ENCODE results near the gene ANKRD50. TPM values are rescaled to one million over a fixed set of nuclear protein-coding genes. Genes with fewer than 3 reads are reported as not detected.

Gene ANKRD50
- polyA plus RNA-seq, 1 donor (not counting 4 experiments of a cell fraction or from before 2014, with no cell fraction given) = 21.6 TPM

DNA sequence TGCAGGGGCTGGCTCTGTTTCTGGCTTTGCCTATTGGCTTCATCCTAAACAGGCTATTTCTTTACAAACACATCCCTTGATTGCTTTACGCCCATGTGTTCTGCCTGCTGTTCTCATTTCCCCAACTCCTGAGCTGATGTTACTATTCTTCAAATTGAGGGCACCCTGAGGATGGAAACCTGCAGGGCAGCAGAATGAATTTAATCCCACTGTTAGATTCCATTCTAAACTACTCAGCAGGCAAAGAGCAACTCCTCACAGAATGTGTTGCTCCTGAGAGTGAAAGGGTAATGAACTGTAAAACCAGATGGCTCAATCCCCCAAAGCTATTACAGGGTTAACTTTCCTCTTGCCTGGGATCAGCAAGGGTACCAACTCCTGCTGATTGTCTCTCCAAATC is 75.7 kb downstream of the ANKRD50 start:
- H2AFZ ChIP-seq (ENCODE audit: control insufficient read depth, low read length) = no peak overlapping the region
- dilution Hi-C loops (cut with MboI; ENCODE audit: extremely low pct_ligation_motif_present, low sequenced_read_pairs) = no loop called here
- no peaks in the 10 kb centered on the region for H4K20me1 ChIP-seq (ENCODE audit: control insufficient read depth, extremely low read depth, insufficient read depth, low read length)
- TF ChIP-seq CTCF (optimal IDR thresholded peaks at IDR 0.05 in 1 of 3, IDR thresholded peaks at IDR 0.05 in 1 of 3, conservative IDR thresholded peaks at IDR 0.05 in 1 of 3; ENCODE audit: extremely low read depth in 1 of 3, insufficient read depth in 2 of 3, low read length in 3 of 3) (no peak), EZH2 (IDR thresholded peaks at IDR 0.05; ENCODE audit: low read length) (no peak)
- no peak for DNase-seq (ENCODE audit: low read depth, low spot score)
- H3K27ac ChIP-seq (ENCODE audit: control insufficient read depth, insufficient read depth, low read length) = no peak overlapping the region
- peaks cover 40% of the 10 kb centered on the region for H3K4me1 ChIP-seq (ENCODE audit: control insufficient read depth, extremely low read depth, insufficient read depth, low read length)
- H3K9me3 ChIP-seq (ENCODE audit: control insufficient read depth, low read depth, low read length) = no peaks in the 10 kb centered on the region
- H3K9me1 ChIP-seq (ENCODE audit: control insufficient read depth, extremely low read depth, insufficient read depth, low read length) = no peaks in the 10 kb centered on the region
- peaks cover 0 to 3% of the 10 kb centered on the region in 2 experiments for H3K36me3 ChIP-seq (ENCODE audit: control insufficient read depth in 2 of 2, extremely low read depth in 1 of 2, insufficient read depth in 2 of 2, low read length in 2 of 2)
- no peaks in the 10 kb centered on the region for H3K27me3 ChIP-seq (ENCODE audit: control insufficient read depth, extremely low read depth, insufficient read depth, low read length)
- H3K4me3 ChIP-seq (ENCODE audit: control insufficient read depth in 2 of 3, extremely low read depth in 1 of 3, insufficient read depth in 2 of 3, low read depth in 1 of 3, low read length in 3 of 3) = no peak overlapping the region
- no peak for FAIRE-seq
- H3K9ac ChIP-seq (ENCODE audit: control insufficient read depth, extremely low read depth, insufficient read depth, low read length) = no peak overlapping the region
- no peak overlapping the region for H3K4me2 ChIP-seq (ENCODE audit: control insufficient read depth, extremely low read depth, insufficient read depth, low read depth, low read length)
- no peaks in the 10 kb centered on the region for H3K79me2 ChIP-seq (ENCODE audit: control insufficient read depth, insufficient read depth, low read length)

DNA sequence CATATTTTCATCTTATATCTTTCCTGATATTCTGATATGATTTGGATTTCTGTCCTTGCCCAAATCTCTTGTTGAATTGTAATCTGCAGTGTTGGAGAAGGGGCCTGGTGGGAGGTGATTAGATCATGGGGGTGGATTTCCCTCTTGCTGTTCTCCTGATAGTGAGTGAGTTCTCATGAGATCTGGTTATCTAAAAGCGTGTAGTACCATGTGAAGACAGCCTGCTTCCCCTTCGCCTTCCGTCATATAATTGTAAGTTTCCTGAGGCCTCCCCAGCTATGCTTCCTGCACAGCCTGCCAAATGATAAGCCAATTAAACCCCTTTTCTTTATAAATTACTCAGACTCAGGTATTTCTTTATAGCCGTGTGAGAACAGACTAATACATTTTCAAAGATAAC is 77.2 kb downstream of the ANKRD50 start:
- no peaks in the 10 kb centered on the region for H4K20me1 ChIP-seq (ENCODE audit: control insufficient read depth, extremely low read depth, insufficient read depth, low read length)
- H3K4me1 ChIP-seq (ENCODE audit: control insufficient read depth, extremely low read depth, insufficient read depth, low read length) = peaks cover 37% of the 10 kb centered on the region
- FAIRE-seq (no peak), DNase-seq (ENCODE audit: low read depth, low spot score) (no peak)
- dilution Hi-C loops (cut with MboI; ENCODE audit: extremely low pct_ligation_motif_present, low sequenced_read_pairs) = no loop called here
- no peaks in the 10 kb centered on the region for H3K9me3 ChIP-seq (ENCODE audit: control insufficient read depth, low read depth, low read length)
- H3K9ac ChIP-seq (ENCODE audit: control insufficient read depth, extremely low read depth, insufficient read depth, low read length) = no peak overlapping the region
- no peaks in the 10 kb centered on the region for H3K27me3 ChIP-seq (ENCODE audit: control insufficient read depth, extremely low read depth, insufficient read depth, low read length)
- H3K4me2 ChIP-seq (ENCODE audit: control insufficient read depth, extremely low read depth, insufficient read depth, low read depth, low read length) = no peak overlapping the region
- peaks cover 0 to 3% of the 10 kb centered on the region in 2 experiments for H3K36me3 ChIP-seq (ENCODE audit: control insufficient read depth in 2 of 2, extremely low read depth in 1 of 2, insufficient read depth in 2 of 2, low read length in 2 of 2)
- no peak for TF ChIP-seq CTCF (optimal IDR thresholded peaks at IDR 0.05 in 1 of 3, IDR thresholded peaks at IDR 0.05 in 1 of 3, conservative IDR thresholded peaks at IDR 0.05 in 1 of 3; ENCODE audit: extremely low read depth in 1 of 3, insufficient read depth in 2 of 3, low read length in 3 of 3)
- TF ChIP-seq EZH2 (IDR thresholded peaks at IDR 0.05; ENCODE audit: low read length) = no peak
- no peak overlapping the region for H3K4me3 ChIP-seq (ENCODE audit: control insufficient read depth in 2 of 3, extremely low read depth in 1 of 3, insufficient read depth in 2 of 3, low read depth in 1 of 3, low read length in 3 of 3)
- H3K9me1 ChIP-seq (ENCODE audit: control insufficient read depth, extremely low read depth, insufficient read depth, low read length) = no peaks in the 10 kb centered on the region
- no peak overlapping the region for H2AFZ ChIP-seq (ENCODE audit: control insufficient read depth, low read length)
- H3K79me2 ChIP-seq (ENCODE audit: control insufficient read depth, insufficient read depth, low read length) = no peaks in the 10 kb centered on the region
- no peak overlapping the region for H3K27ac ChIP-seq (ENCODE audit: control insufficient read depth, insufficient read depth, low read length)
